Left lung (tissue), 10 donors: ENCODE measurements around the gene SIL1. TPM values are rescaled to one million over a fixed set of nuclear protein-coding genes. Genes with fewer than 3 reads are reported as not detected.

Experiments used
- ATAC-seq: fragments of 200-7000 bp; cut with Tn5 transposase; one replicate; pipeline ENCODE4 v1.9.1; 2020; ENCODE audit warnings: moderate library complexity
- DNase-seq, 4 donors: peaks; one replicate each; pipeline ENCODE4 v3.0.0-alpha.2; 2013 to 2020
- H3K27ac ChIP-seq, 2 donors: fragments of 200-600 bp; sonication (generic) in 1 of 2; one replicate each; pipeline versions ENCODE4 v1.5.0 to v1.8.0; 2020 to 2021
- H3K27me3 ChIP-seq, 2 donors: fragments of 200-600 bp; sonication (generic) in 1 of 2; one replicate each; pipeline versions ENCODE4 v1.5.0 to v1.8.0; 2020 to 2021
- H3K36me3 ChIP-seq, 2 donors: fragments of 200-600 bp; sonication (generic) in 1 of 2; one replicate each; pipeline versions ENCODE4 v1.5.0 to v1.8.0; 2020 to 2021
- H3K4me1 ChIP-seq, 2 donors: fragments of 200-600 bp; one replicate each; pipeline ENCODE4 v1.8.0; 2021
- H3K4me3 ChIP-seq, 2 donors: fragments of 200-600 bp; sonication (generic) in 1 of 2; one replicate each; pipeline versions ENCODE4 v1.5.0 to v1.8.0; 2020 to 2021; ENCODE audit warnings: mild to moderate bottlenecking in 1 of 2
- H3K9me3 ChIP-seq, 2 donors: fragments of 200-600 bp; sonication (generic) in 1 of 2; one replicate each; pipeline versions ENCODE4 v1.5.0 to v1.8.0; 2020 to 2021
- intact Hi-C, 2 donors: fragments of 100-400 bp; cut with DNase I; formaldehyde crosslinking; loops; one replicate each; pipeline versions ENCODE4 v1.11.2 to v1.14.2; 2022
- polyA plus RNA-seq, 6 donors: library from polyadenylated mRNA; unstranded; fragments of 120-200 nt; gene quantifications; one replicate each; pipeline ENCODE4 v1.2.1, GENCODE V29; 2013; ENCODE audit not compliant: insufficient read length in 6 of 6
- total RNA-seq, 2 donors: library from RNA; stranded (reverse); fragmentation: NEBNext Ultra II Directional; extraction: Animal tissue kit (Norgen Biotek cat#: 25700); gene quantifications; one replicate each; pipeline ENCODE4 v1.2.1, GENCODE V29; 2021
- TF ChIP-seq, protein P1 (sequence below), 2 donors: fragments of 200-600 bp; sonication (generic) in 1 of 2; IDR thresholded peaks; one replicate each; pipeline versions ENCODE4 v1.5.0 to v1.8.0; 2021; ENCODE audit warnings: antibody characterized with exemption in 2 of 2
- donor health status: DM: no; HTN: yes; CAD: no.
- donor health status: DM: no; HTN: no; CAD: no.

Gene SIL1
- total and polyA plus RNA-seq, 8 donors: 28.8 to 71.7 (median 37.3) TPM

DNA sequence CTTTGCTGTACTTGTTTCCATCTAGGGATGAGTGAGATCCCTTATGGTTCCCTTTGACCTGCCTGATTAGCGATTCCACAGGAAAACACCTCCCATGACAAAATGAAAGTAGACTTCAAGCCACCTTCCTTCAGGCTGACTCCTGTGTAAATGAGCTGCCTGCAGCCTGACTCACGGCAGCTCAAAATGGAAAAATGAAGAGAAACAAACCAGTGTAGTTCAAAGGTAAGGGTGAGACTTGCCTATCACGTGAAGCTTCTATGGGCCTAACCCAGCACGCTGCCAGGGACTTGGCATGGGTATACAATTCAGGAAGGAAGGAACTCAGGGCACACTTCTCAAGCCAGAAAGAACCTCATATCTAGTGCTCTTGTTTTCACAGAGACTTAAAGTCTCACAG is 212.9 kb downstream of the SIL1 start:
- no peaks in the 10 kb centered on the region for H3K9me3 ChIP-seq
- no peaks in the 10 kb centered on the region for H3K36me3 ChIP-seq
- no peaks in the 10 kb centered on the region for H3K4me1 ChIP-seq
- TF ChIP-seq, protein P1, sequence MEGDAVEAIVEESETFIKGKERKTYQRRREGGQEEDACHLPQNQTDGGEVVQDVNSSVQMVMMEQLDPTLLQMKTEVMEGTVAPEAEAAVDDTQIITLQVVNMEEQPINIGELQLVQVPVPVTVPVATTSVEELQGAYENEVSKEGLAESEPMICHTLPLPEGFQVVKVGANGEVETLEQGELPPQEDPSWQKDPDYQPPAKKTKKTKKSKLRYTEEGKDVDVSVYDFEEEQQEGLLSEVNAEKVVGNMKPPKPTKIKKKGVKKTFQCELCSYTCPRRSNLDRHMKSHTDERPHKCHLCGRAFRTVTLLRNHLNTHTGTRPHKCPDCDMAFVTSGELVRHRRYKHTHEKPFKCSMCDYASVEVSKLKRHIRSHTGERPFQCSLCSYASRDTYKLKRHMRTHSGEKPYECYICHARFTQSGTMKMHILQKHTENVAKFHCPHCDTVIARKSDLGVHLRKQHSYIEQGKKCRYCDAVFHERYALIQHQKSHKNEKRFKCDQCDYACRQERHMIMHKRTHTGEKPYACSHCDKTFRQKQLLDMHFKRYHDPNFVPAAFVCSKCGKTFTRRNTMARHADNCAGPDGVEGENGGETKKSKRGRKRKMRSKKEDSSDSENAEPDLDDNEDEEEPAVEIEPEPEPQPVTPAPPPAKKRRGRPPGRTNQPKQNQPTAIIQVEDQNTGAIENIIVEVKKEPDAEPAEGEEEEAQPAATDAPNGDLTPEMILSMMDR (IDR thresholded peaks at IDR 0.05): no peak
- H3K27ac ChIP-seq: no peak overlapping the region
- H3K4me3 ChIP-seq: no peak overlapping the region
- intact Hi-C loops: no loop called here
- DNase-seq (no peak), ATAC-seq (no peak)
- no peaks in the 10 kb centered on the region for H3K27me3 ChIP-seq

DNA sequence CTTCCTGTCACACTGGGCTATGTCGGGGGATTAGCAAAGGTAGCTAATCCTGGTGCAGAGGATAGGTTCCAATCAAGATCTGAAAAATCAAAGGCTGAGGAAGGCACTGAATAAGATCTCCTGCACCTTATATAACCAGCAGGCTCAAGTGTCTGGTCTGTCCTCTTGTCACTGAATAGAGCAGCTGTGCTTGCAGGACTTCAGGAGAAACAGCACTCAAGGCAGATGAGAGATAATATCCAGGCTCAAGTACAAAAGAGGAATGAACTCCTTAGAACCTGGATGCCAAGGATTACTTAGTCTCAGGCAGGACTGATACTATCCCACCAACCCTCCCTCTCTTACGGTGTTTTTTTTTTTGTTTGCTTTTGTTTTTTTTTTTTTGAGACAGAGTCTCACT is 214.2 kb downstream of the SIL1 start:
- H3K9me3 ChIP-seq: no peaks in the 10 kb centered on the region
- H3K4me3 ChIP-seq: no peak overlapping the region
- no peaks in the 10 kb centered on the region for H3K4me1 ChIP-seq
- ATAC-seq (no peak), DNase-seq (no peak)
- H3K27ac ChIP-seq: no peak overlapping the region
- H3K36me3 ChIP-seq: no peaks in the 10 kb centered on the region
- H3K27me3 ChIP-seq: no peaks in the 10 kb centered on the region
- intact Hi-C loops: no loop called here
- TF ChIP-seq, protein P1 (IDR thresholded peaks at IDR 0.05): no peak

GRCh38 chr5:138981586-138981985 is 216.6 kb downstream of the SIL1 start:
- H3K9me3 ChIP-seq: no peaks in the 10 kb centered on the region
- no peaks in the 10 kb centered on the region for H3K36me3 ChIP-seq
- ATAC-seq (no peak), DNase-seq (no peak)
- H3K27me3 ChIP-seq: no peaks in the 10 kb centered on the region
- H3K27ac ChIP-seq: no peak overlapping the region
- no peaks in the 10 kb centered on the region for H3K4me1 ChIP-seq
- no peak overlapping the region for H3K4me3 ChIP-seq
- TF ChIP-seq, protein P1 (IDR thresholded peaks at IDR 0.05): no peak
- intact Hi-C loops: no loop called here

DNA sequence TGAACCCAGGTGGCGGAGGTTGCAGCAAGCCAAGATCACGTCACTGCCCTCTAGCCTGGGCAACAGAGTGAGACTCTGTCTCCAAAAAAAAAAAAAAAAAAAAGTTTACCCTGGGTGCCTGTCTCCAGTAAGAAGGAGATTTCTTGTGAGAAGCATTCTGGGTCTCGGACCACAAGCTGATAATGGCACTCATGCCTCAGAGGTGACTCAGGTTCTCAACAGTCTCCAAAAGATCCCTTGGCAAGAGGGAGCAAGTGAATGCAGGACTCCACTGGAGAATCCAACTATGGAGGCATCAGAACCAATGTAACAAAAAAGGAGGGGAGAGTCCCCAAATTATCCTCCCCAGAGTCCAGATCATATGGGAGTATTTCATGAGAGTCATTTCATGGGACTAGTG is 217.0 kb downstream of the SIL1 start:
- TF ChIP-seq, protein P1 (IDR thresholded peaks at IDR 0.05): no peak
- Histone ChIP-seq H3K9me3 (no peaks in the 10 kb centered on the region), H3K36me3 (no peaks in the 10 kb centered on the region), H3K27me3 (no peaks in the 10 kb centered on the region), H3K27ac (no peak overlapping the region), H3K4me3 (no peak overlapping the region), H3K4me1 (no peaks in the 10 kb centered on the region)
- no peak for DNase-seq
- intact Hi-C loops: no loop called here
- no peak for ATAC-seq

GRCh38 chr5:138980441-138980840 is 217.7 kb downstream of the SIL1 start:
- H3K27me3 ChIP-seq: no peaks in the 10 kb centered on the region
- intact Hi-C loops: no loop called here
- no peaks in the 10 kb centered on the region for H3K36me3 ChIP-seq
- TF ChIP-seq, protein P1 (IDR thresholded peaks at IDR 0.05): no peak
- ATAC-seq: no peak
- H3K4me1 ChIP-seq: peaks cover 3 to 5% of the 10 kb centered on the region in 2 donors
- no peaks in the 10 kb centered on the region for H3K9me3 ChIP-seq
- H3K4me3 ChIP-seq: no peak overlapping the region
- no peak overlapping the region for H3K27ac ChIP-seq
- DNase-seq: no peak
